ENCODE data around the gene SMYD3.
A peak's percentile ranks its signal among the peaks of the same experiment; 100 is the strongest.

Gene SMYD3

DNA sequence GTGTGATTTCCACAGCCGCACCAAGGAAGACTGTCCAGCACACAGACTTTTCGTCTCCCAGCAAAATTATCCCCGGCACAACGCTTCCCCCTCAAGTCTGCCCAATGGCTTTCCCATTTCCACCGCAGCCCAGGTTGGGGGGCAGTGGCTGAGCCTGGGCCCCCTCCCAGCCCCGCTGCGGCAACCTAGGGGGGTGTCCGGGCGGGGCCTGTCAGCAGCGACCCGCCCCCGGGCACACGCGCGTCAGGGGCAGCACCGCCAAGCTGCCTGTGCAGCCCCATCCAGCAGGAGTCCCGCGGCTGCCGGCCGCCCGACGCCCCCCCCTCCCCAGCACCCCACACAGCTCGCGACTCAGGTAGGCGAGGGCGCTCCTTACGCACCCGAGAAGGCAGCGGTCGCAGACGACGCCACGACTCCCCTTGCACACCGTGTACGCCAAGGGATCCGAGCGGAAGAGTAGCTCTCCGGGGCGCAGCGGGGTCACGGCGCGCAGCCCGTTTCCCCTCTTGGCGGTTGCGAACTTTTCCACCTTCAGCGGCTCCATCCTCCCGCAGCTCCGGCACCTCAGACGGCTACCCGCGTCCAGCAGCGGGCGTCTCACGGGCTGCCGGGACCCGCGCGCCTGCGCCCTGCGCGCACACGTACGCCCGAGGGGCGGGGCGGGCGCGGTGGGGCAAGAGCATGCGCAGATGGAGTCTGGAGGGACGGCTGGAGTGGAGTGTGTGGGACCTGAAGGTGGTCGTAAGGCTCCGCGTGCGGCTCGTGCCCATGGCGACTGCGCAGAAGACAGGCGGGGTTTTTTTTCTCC is at the start of gene SMYD3:
Gene SMYD3 (minus strand): TSS at position 606 of the 808 bp plus-strand sequence.
- no peaks in the 10 kb centered on the region for H3K36me3 Mint-ChIP-seq
- peaks cover 26% of the 10 kb centered on the region for H3K4me1 Mint-ChIP-seq (ENCODE audit: low read depth)
- peak within 1 kb of the TSS; percentile 96 for H3K27ac Mint-ChIP-seq
- H3K9me3 Mint-ChIP-seq (ENCODE audit: low read depth): no peaks in the 10 kb centered on the region
- H3K4me3 Mint-ChIP-seq: peak within 1 kb of the TSS; percentile 93
- no peaks in the 10 kb centered on the region for H3K27me3 Mint-ChIP-seq

DNA sequence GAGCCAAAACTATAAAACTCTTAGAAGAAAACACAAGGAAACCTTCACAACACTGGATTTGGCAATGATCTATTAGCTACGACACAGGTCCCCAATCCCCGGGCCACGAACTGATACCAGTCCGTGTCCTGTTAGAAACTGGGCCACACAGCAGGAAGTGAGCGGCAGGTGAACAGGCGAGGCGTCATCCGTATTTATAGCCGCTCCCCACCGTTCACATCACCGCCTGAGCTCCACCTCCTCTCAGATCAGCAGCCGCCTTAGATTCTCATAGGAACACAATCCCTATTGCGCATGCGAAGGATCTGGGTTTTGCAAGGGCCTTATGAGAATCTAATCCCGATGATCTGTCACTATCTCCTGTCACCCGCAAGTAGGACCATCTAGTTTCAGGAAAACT is 47.1 kb upstream of the SMYD3 start:
- Mint-ChIP-seq H3K27ac (no peak overlapping the region), H3K4me3 (no peak overlapping the region), H3K9me3 (ENCODE audit: low read depth) (no peaks in the 10 kb centered on the region), H3K27me3 (no peaks in the 10 kb centered on the region), H3K4me1 (ENCODE audit: low read depth) (peaks cover 4% of the 10 kb centered on the region), H3K36me3 (peaks cover 17% of the 10 kb centered on the region)

DNA sequence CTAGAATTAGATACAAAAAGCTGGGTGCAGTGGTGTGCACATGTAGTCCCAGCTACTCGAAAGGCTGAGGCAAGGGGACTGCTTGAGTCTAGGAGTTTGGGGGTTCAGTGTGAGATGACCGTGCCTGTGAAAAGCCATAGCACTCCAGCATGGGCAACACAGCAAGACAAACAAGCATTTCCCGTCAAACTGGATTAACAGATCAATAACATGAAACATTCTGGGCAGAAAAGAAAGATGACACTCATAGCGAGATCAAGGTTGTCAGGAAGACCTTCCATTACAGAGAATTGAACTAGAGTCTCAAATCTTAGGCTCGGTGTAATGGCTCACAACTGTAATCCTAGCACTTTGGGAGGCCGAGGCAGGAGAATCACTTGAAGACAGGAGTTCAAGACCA is 45.0 kb upstream of the SMYD3 start:
- peaks cover 17% of the 10 kb centered on the region for H3K36me3 Mint-ChIP-seq
- H3K4me1 Mint-ChIP-seq (ENCODE audit: low read depth): no peaks in the 10 kb centered on the region
- no peaks in the 10 kb centered on the region for H3K9me3 Mint-ChIP-seq (ENCODE audit: low read depth)
- H3K4me3 Mint-ChIP-seq: no peak overlapping the region
- H3K27ac Mint-ChIP-seq: no peak overlapping the region
- no peaks in the 10 kb centered on the region for H3K27me3 Mint-ChIP-seq

DNA sequence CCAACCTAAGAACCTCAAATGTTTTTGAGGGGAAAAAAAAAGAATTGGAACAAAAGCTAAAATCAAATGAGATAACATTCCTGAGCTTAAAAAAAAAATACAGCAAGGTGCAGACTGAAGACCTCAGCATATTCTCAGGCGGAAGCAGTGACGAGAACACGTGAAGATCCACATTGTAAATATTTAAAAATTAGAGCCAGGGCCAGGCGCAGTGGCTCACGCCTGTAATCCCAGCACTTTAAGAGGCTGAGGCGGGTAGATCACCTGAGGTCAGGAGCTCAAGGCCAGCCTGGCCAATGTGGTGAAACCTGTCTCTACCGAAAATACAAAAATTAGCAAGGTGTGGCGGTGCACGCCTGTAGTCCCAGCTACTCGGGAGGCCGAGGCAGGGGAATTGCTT is 43.3 kb upstream of the SMYD3 start:
- no peaks in the 10 kb centered on the region for H3K4me1 Mint-ChIP-seq (ENCODE audit: low read depth)
- H3K27ac Mint-ChIP-seq: no peak overlapping the region
- H3K36me3 Mint-ChIP-seq: peaks cover 13% of the 10 kb centered on the region
- H3K27me3 Mint-ChIP-seq: no peaks in the 10 kb centered on the region
- H3K4me3 Mint-ChIP-seq: no peak overlapping the region
- H3K9me3 Mint-ChIP-seq (ENCODE audit: low read depth): no peaks in the 10 kb centered on the region

DNA sequence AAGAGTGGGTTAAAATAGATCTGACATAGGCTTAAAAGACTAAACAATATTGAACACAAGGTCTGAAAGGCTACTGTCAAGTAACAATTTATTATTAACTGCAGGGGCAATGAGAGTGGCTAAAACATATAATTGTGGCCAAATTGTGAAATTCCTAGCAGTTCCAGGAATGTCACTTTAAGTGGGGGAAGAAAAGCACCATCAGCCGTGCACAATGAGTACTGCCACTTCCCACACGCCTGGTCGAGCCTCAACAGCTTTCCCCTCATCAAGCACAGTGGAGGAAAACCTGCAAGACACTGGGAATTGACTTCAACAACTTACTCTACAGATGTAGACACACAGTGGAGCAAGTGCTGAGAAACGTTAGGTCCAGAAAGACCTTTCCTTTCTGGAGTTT is 42.6 kb upstream of the SMYD3 start:
- no peak overlapping the region for H3K27ac Mint-ChIP-seq
- H3K4me3 Mint-ChIP-seq: no peak overlapping the region
- peaks cover 9% of the 10 kb centered on the region for H3K36me3 Mint-ChIP-seq
- H3K4me1 Mint-ChIP-seq (ENCODE audit: low read depth): no peaks in the 10 kb centered on the region
- H3K27me3 Mint-ChIP-seq: no peaks in the 10 kb centered on the region
- no peaks in the 10 kb centered on the region for H3K9me3 Mint-ChIP-seq (ENCODE audit: low read depth)

DNA sequence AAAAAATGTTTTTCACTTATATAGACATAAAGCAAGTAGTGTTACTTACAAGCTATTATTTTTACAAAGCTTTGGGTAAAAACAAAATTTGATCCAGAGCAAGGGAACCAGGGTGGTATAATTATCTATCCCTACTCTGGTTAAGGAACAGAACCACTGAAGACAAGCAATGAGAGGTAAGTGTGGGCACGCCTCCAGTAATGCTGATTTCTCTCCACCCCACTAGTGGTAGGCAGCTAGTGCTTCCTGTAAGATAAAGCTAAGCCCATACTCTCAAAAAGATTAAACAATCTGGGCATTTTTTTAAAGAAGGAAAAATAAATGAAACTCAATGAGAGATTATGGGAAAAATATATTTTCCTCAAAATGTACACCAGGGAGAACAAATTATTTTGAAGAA is 36.9 kb upstream of the SMYD3 start:
- Mint-ChIP-seq H3K36me3 (peaks cover 10% of the 10 kb centered on the region), H3K27me3 (no peaks in the 10 kb centered on the region), H3K4me3 (no peak overlapping the region), H3K9me3 (ENCODE audit: low read depth) (no peaks in the 10 kb centered on the region), H3K27ac (no peak overlapping the region), H3K4me1 (ENCODE audit: low read depth) (no peaks in the 10 kb centered on the region)

DNA sequence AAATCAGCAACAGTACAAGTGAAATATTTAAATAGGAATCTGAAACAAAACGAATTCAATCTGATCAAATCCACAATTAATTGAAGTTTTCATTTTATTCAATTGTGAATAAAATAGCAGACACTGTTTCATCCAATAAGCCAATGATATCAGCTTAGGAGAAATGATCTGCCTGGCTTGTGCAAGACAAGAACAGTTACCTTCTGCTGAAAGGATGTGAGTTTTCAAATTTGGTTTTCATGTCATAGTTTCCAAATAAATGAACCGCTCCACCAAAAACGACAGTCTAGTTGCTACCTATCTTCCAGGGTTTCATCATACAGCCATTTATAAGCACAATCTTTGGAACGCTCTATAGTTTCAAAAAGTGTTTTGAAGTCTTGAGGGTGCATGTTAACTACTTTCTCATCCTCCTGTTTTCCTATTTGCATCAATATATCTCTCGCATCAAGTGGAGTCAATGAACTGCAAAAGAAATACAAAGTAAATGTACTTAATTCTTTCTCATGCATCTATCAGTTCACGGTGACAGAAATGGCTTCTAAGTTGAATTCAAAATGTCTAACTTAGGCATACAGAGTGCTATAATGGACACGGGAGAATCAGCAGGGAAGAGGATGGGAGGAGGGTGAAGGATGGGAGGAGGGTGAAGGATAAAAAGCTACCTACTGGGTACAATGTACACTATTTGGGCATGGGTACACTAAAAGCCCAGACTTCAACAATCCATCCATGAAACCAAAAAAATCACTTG is 33.8 kb upstream of the SMYD3 start:
- H3K4me1 Mint-ChIP-seq (ENCODE audit: low read depth): no peaks in the 10 kb centered on the region

DNA sequence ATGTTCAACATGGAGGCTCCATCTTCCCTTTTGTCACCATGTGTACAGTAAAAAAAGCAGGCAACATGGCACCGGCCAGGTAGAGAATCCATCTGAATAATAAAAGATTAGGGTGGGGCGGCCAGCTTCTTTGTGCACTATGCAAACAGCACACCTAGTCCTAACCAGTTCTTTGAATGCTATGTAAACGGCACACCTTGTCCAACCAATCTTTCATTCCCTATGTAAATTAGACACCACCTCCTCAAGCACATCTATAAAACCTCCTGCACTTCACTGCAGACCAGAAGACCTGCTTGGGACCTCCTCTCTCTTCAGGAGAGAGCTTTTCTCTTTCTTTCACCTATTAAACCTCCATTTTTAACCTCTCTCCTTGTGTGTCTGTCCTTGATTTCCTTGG is 30.8 kb upstream of the SMYD3 start:
- no peaks in the 10 kb centered on the region for H3K4me1 Mint-ChIP-seq (ENCODE audit: low read depth)
- no peak overlapping the region for H3K27ac Mint-ChIP-seq
- H3K9me3 Mint-ChIP-seq (ENCODE audit: low read depth): no peaks in the 10 kb centered on the region
- H3K36me3 Mint-ChIP-seq: peaks cover 4% of the 10 kb centered on the region
- H3K27me3 Mint-ChIP-seq: no peaks in the 10 kb centered on the region
- H3K4me3 Mint-ChIP-seq: no peak overlapping the region

More for the DNA sequence above, 33.8 kb upstream of the SMYD3 start:
- Mint-ChIP-seq H3K27ac (no peak overlapping the region), H3K36me3 (peaks cover 10% of the 10 kb centered on the region), H3K9me3 (ENCODE audit: low read depth) (no peaks in the 10 kb centered on the region), H3K4me3 (no peak overlapping the region), H3K27me3 (no peaks in the 10 kb centered on the region)

DNA sequence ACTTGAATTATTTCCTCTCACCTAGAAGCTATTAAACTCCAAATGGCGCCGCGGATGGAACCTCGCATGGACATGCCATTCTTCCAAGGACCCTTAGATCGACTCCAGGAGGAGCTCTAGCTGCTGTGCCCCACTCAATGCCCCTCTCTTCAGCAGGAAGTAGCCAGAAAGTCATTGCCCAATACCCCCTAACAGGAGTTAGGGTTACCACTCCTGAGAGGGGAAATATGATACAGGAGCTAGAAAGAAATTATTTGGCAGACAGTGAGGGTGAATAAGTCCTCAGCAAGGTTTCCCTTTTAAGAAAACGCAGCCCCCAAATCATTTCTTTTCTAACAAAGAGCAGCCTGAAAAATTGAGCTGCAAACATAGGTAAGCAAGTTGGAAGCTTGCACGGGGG is 30.4 kb upstream of the SMYD3 start:
- no peaks in the 10 kb centered on the region for H3K4me1 Mint-ChIP-seq (ENCODE audit: low read depth)
- H3K27me3 Mint-ChIP-seq: no peaks in the 10 kb centered on the region
- no peaks in the 10 kb centered on the region for H3K9me3 Mint-ChIP-seq (ENCODE audit: low read depth)
- no peak overlapping the region for H3K4me3 Mint-ChIP-seq
- H3K27ac Mint-ChIP-seq: no peak overlapping the region
- peaks cover 4% of the 10 kb centered on the region for H3K36me3 Mint-ChIP-seq

DNA sequence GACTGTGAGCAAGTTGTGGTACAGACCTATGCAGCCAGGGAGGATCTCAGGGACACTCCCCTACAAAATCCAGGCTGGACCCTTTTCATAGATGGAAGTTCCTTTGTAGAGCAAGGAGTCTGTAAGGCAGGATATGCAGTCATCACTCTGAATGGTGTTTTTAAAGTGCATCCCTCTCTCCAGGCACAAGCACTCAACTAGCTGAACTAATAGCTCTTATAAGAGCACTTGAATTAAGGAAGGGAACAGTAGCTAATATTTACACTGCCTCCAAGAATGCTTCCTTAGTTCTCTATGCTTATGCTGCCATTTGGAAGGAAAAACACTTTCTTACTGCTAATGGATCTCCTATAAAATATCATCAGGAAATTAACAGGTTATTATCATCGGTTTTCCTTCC is 27.0 kb upstream of the SMYD3 start:
- Mint-ChIP-seq H3K27me3 (no peaks in the 10 kb centered on the region), H3K9me3 (ENCODE audit: low read depth) (peaks cover 10% of the 10 kb centered on the region), H3K27ac (no peak overlapping the region), H3K4me1 (ENCODE audit: low read depth) (no peaks in the 10 kb centered on the region), H3K4me3 (no peak overlapping the region), H3K36me3 (peaks cover 4% of the 10 kb centered on the region)

DNA sequence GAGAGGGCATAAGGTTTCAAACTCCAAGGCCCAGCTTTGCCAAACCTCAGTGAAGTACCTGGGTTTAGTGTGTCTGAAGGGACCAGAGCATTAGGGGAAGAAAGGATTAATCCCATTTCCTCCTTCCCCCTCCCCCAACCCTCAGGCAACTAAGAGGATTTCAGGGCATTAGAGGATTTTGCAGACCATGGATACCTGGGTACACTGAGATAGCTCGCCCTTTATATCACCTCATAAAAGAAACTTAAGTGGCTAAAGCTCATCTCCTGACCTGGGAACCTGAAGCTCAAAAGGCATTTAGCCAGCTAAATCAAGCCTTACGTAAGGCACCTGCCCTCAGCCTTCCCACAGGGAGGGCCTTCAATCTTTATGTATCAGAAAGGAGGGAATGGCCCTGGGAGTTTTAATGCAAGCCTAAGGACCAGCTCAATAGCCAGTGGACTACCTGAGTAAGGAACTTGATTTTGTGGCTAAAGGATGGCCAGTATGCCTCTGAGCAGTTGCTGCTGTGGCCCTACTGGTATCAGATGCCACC is 26.4 kb upstream of the SMYD3 start:
- Mint-ChIP-seq H3K27ac (no peak overlapping the region), H3K9me3 (ENCODE audit: low read depth) (peaks cover 10% of the 10 kb centered on the region), H3K36me3 (peaks cover 4% of the 10 kb centered on the region), H3K4me1 (ENCODE audit: low read depth) (no peaks in the 10 kb centered on the region), H3K27me3 (no peaks in the 10 kb centered on the region), H3K4me3 (no peak overlapping the region)

DNA sequence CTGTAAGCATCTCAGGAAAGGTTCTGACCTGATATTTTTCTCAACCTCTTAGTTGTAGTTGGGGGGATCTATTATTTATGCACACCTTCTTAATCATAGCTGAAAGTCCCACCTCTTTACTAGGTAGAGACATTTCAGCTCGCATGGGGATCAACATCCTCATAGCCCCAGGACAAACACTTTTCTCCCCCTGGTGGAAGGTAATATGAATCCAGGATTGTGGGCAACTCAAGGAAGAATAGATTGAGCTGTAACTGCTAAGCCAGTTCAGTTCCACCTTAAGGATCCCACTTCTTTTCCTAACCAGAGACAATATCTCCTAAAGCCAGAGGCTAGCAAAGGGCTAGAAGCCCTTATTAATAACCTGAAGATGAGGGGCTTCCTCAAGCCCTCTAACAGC is 25.4 kb upstream of the SMYD3 start:
- peaks cover 10% of the 10 kb centered on the region for H3K9me3 Mint-ChIP-seq (ENCODE audit: low read depth)
- no peaks in the 10 kb centered on the region for H3K27me3 Mint-ChIP-seq
- H3K36me3 Mint-ChIP-seq: peaks cover 4% of the 10 kb centered on the region
- H3K27ac Mint-ChIP-seq: no peak overlapping the region
- H3K4me3 Mint-ChIP-seq: no peak overlapping the region
- peaks cover under 1% of the 10 kb centered on the region for H3K4me1 Mint-ChIP-seq (ENCODE audit: low read depth)

DNA sequence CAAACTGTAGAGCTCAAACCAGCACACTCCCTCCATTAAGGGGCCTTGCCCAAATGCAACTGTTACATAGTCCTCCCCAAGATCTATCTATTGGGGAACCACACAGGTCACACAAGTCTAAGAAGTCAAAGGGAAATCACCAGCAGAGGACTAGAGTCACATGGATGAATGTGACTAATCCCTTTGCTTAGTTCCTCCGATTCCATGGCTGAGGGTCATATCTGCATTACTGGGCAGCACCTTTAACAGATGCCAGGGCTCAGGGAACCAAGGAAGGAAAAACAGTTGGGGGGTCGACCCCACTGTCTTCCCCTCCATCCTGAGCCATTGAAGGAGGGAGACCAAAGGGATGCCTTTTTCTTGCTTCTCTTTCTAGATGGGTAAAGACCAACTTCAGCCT is 23.4 kb upstream of the SMYD3 start:
- H3K4me3 Mint-ChIP-seq: no peak overlapping the region
- no peak overlapping the region for H3K27ac Mint-ChIP-seq

DNA sequence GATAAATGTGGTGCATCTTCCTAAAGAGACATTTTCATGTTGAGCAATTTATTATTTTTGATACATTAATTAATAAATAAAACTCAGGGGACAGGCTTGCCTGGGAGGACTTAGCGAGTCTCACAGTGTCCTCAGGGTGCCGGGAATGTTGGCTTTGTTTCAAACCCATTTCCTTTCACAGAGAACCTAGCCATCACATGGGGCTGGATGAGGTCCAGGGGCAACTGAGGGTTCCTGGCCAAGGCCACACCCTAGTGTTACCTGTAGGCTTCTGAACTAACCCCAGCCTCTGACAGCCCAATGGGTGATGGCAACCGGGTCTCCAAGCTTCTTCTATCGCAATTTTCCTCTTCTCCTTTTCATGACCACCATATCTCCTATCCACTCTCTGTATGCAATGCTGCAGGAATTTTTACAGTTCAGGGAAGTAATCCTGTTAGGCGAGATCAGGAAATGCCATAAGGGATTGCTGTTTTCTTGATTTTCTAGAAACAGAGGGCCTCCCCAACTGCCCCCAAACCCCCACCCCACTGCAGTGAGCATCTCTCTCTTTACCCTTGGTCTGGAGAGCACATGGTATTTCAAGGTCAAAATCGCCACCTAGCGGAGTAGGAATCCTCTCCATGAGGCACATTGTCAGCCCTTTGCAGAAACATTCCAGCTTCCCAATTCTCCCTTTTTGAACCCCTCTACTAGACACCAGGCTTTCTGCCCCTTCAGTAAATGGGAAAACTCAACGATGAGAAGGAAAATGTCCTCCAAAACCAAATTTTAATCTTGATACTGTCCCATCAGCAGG is 22.1 kb upstream of the SMYD3 start:
- no peak overlapping the region for H3K27ac Mint-ChIP-seq
- H3K27me3 Mint-ChIP-seq: no peaks in the 10 kb centered on the region
- peaks cover 5% of the 10 kb centered on the region for H3K4me1 Mint-ChIP-seq (ENCODE audit: low read depth)
- peaks cover 10% of the 10 kb centered on the region for H3K9me3 Mint-ChIP-seq (ENCODE audit: low read depth)
- H3K4me3 Mint-ChIP-seq: no peak overlapping the region
- peaks cover 4% of the 10 kb centered on the region for H3K36me3 Mint-ChIP-seq

More for the DNA sequence above, 23.4 kb upstream of the SMYD3 start:
- no peaks in the 10 kb centered on the region for H3K27me3 Mint-ChIP-seq
- H3K36me3 Mint-ChIP-seq: peaks cover 4% of the 10 kb centered on the region
- peaks cover 5% of the 10 kb centered on the region for H3K4me1 Mint-ChIP-seq (ENCODE audit: low read depth)
- peaks cover 10% of the 10 kb centered on the region for H3K9me3 Mint-ChIP-seq (ENCODE audit: low read depth)

All from activated naive CD8-positive, alpha-beta T cell (primary cell).